Measurements from ENCODE around the gene MAEA. TPM values are rescaled to one million over a fixed set of nuclear protein-coding genes. Genes with fewer than 3 reads are reported as not detected.

The MAEA gene
- total and polyA plus RNA-seq, 10 of the 15 experiments (the other 5 are each of a cell fraction or from before 2014, with no cell fraction given): 3.6 to 67.1 (median 54.6) TPM

DNA sequence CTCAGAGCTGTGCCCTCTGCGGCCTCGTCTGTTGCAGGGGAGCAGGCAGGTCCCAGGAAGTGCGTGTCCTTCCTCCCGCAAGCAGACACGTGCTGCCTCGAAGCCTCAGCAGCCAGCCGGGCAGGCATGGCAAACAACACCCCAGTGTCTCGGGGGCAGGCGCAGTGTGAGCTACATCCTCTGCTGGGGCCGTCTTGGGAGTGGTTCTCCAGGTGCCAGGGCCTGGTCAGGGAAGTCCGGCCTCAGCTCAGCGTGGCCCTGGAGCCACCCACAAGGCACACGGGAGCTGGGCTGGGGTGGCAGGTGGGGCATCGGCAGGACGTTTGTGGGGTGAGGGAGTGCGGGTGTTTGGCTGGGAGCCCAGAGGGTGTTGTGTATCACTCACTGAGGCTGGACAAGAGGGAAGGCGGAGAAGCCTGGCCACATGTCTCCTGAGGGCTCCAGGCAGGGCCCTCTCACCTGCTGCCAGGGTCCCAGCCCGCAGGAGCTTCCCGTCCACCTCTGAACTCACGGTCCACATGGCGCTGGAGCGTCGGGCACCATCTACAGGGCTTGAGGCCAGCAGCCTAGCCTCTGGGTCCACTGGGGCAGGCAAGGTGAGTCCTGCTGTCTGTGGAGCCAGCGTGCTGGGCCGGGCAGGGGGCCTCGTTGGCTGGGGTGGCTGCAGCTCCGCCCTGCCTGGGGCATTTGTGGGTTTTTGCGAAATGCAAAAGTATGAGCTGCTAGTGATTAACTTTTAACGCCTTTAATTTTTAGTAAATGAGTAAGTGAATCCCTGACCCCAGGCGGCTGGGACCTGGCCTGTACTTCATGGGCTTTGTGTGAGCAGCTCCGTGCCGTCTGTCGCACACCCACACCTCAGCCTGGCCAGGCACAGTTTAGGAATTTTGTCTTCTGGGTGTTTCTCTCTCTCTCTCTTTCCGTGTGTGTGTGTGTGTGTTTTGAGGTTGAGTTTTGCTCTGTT, 40.0 kb downstream of the MAEA start:
- H3K9me3 ChIP-seq (replicated peaks; ENCODE audit: control insufficient read depth, insufficient read depth, low read length): no peaks in the 10 kb centered on the region
- no peak overlapping the region for H3K9ac ChIP-seq (ENCODE audit: control insufficient read depth, insufficient read depth, low read length)
- DNase-seq (ENCODE audit: low read depth, low spot score) (no peak), ATAC-seq (no peak), FAIRE-seq (no peak)
- CTCF ChIA-PET: no interaction called here
- SMC1A ChIA-PET (ENCODE audit: uncharacterized antibody, unreplicated experiment): no interaction called here
- intact Hi-C loops (cut with micrococcal nuclease; ENCODE audit: unreplicated experiment) (no loop called here), in situ Hi-C loops (cut with MboI) (no loop called here)
- BruUV-seq (replicated peaks): no TSS peak
- H3K4me3 ChIP-seq: no peak overlapping the region
- peaks cover 0 to 29% of the 10 kb centered on the region in 2 experiments; a peak in 3 of 4 replicates for H3K36me3 ChIP-seq (ENCODE audit: control insufficient read depth in 2 of 2, insufficient read depth in 2 of 2, low read length in 1 of 2)
- no peaks in the 10 kb centered on the region for H3K79me2 ChIP-seq (ENCODE audit: control insufficient read depth, insufficient read depth, low read length)
- H3K4me1 ChIP-seq (ENCODE audit: control insufficient read depth, insufficient read depth, low read length): no peaks in the 10 kb centered on the region
- RAD21 ChIA-PET (ENCODE audit: unreplicated experiment): no interaction called here
- TF ChIP-seq TARDBP (IDR thresholded peaks at IDR 0.05; ENCODE audit: borderline replicate concordance) (no peak), ASH2L (IDR thresholded peaks at IDR 0.05; ENCODE audit: borderline replicate concordance, low read depth) (no peak), SUPT20H (IDR thresholded peaks at IDR 0.05; ENCODE audit: borderline replicate concordance, control insufficient read depth, low read depth, low read length) (no peak), PML (IDR thresholded peaks at IDR 0.05; ENCODE audit: low read length) (no peak), MEF2A (IDR thresholded peaks at IDR 0.05; ENCODE audit: insufficient read depth, low read depth, low read length) (no peak), E2F8 (IDR thresholded peaks at IDR 0.05; ENCODE audit: low read depth, partially characterized antibody) (no peak), ZNF622 (IDR thresholded peaks at IDR 0.05) (no peak), KDM1A (IDR thresholded peaks at IDR 0.05; ENCODE audit: borderline replicate concordance) (no peak), ZBED1 (IDR thresholded peaks at IDR 0.05; ENCODE audit: borderline replicate concordance) (no peak)
- TF ChIP-seq, protein P1, sequence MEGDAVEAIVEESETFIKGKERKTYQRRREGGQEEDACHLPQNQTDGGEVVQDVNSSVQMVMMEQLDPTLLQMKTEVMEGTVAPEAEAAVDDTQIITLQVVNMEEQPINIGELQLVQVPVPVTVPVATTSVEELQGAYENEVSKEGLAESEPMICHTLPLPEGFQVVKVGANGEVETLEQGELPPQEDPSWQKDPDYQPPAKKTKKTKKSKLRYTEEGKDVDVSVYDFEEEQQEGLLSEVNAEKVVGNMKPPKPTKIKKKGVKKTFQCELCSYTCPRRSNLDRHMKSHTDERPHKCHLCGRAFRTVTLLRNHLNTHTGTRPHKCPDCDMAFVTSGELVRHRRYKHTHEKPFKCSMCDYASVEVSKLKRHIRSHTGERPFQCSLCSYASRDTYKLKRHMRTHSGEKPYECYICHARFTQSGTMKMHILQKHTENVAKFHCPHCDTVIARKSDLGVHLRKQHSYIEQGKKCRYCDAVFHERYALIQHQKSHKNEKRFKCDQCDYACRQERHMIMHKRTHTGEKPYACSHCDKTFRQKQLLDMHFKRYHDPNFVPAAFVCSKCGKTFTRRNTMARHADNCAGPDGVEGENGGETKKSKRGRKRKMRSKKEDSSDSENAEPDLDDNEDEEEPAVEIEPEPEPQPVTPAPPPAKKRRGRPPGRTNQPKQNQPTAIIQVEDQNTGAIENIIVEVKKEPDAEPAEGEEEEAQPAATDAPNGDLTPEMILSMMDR (IDR thresholded peaks at IDR 0.05 in 2 of 3, conservative IDR thresholded peaks at IDR 0.05 in 1 of 3; ENCODE audit: control insufficient read depth in 2 of 3, extremely low read depth in 1 of 3, insufficient read depth in 1 of 3, low read depth in 3 of 3, low read length in 3 of 3): no peak
- no peaks in the 10 kb centered on the region for H4K20me1 ChIP-seq (ENCODE audit: control insufficient read depth, insufficient read depth)
- 95% methylated on average over 32 of the region's 34 CpGs for WGBS (ENCODE audit: insufficient coverage, insufficient replicate concordance, low lambda C conversion rate, missing lambda C conversion rate)
- no peaks in the 10 kb centered on the region for H3K27me3 ChIP-seq (replicated peaks in 1 of 2; ENCODE audit: control insufficient read depth in 2 of 2, insufficient read depth in 2 of 2, low read length in 1 of 2)
- POLR2A ChIA-PET: no interaction called here
- H3K4me2 ChIP-seq (ENCODE audit: control insufficient read depth, insufficient read depth): no peak overlapping the region
- H2AFZ ChIP-seq (ENCODE audit: control insufficient read depth, low read depth, low read length): no peak overlapping the region
- H3K27ac ChIP-seq (ENCODE audit: control insufficient read depth, insufficient read depth): no peak overlapping the region

Data from GM12878 (cell line).